H9 (cell line): ENCODE results near the gene VCPKMT. TPM values are rescaled to one million over a fixed set of nuclear protein-coding genes. Genes with fewer than 3 reads are reported as not detected.

Experiments used
- DNase-seq: peaks from one replicate; pipeline ENCODE4 v3.0.0-alpha.2; 2017
- H2AFZ ChIP-seq: one replicate; pipeline ENCODE4 v1.6.1; 2013; ENCODE audit warnings: mild to moderate bottlenecking, low read length, control low read depth, moderate library complexity
- H2AK5ac ChIP-seq: 2 replicates; pipeline ENCODE4 v1.6.1; 2013; ENCODE audit warnings: low read length, control low read depth, mixed read lengths; ENCODE audit not compliant: insufficient read length
- H2BK120ac ChIP-seq: one replicate; pipeline ENCODE4 v1.6.1; 2013; ENCODE audit warnings: low read depth, mild to moderate bottlenecking, low read length, control low read depth, inconsistent platforms; ENCODE audit not compliant: poor library complexity, severe bottlenecking
- H2BK12ac ChIP-seq: 2 replicates; pipeline ENCODE4 v1.6.1; 2013; ENCODE audit warnings: low read length, control low read depth, mixed read lengths, low read depth; ENCODE audit not compliant: insufficient read length
- H2BK15ac ChIP-seq: 2 replicates; pipeline ENCODE4 v1.6.1; 2013; ENCODE audit warnings: low read depth, low read length, control low read depth
- H2BK20ac ChIP-seq: one replicate; pipeline ENCODE4 v1.6.1; 2013; ENCODE audit warnings: low read depth, mild to moderate bottlenecking, low read length, control low read depth, inconsistent platforms; ENCODE audit not compliant: poor library complexity, severe bottlenecking
- H2BK5ac ChIP-seq: 2 replicates; pipeline ENCODE4 v1.6.1; 2013; ENCODE audit warnings: low read length, control low read depth, mixed read lengths; ENCODE audit not compliant: insufficient read length
- H3K14ac ChIP-seq: 2 replicates; pipeline ENCODE4 v1.6.1; 2013; ENCODE audit warnings: low read length, control low read depth; ENCODE audit not compliant: insufficient read depth
- H3K18ac ChIP-seq: 2 replicates; pipeline ENCODE4 v1.6.1; 2013; ENCODE audit warnings: low read depth, mild to moderate bottlenecking, mixed read lengths, low read length, control low read depth; ENCODE audit not compliant: insufficient read length
- H3K23ac ChIP-seq: 2 replicates; pipeline ENCODE4 v1.6.1; 2013; ENCODE audit warnings: low read length, control low read depth, mixed read lengths, low read depth; ENCODE audit not compliant: insufficient read length
- H3K23me2 ChIP-seq: 2 replicates; pipeline ENCODE4 v1.6.1; 2013; ENCODE audit warnings: low read depth, mild to moderate bottlenecking, mixed read lengths, low read length, control low read depth; ENCODE audit not compliant: insufficient read length, poor library complexity, severe bottlenecking
- H3K27ac ChIP-seq: 2 replicates; pipeline ENCODE4 v1.5.1; 2013; ENCODE audit warnings: low read length, control low read depth, mixed read lengths, low read depth; ENCODE audit not compliant: insufficient read length
- H3K27me3 ChIP-seq: 2 replicates; pipeline ENCODE4 v1.6.1; 2013; ENCODE audit warnings: low read length, control low read depth, inconsistent platforms; ENCODE audit not compliant: insufficient read depth
- H3K4ac ChIP-seq: 2 replicates; pipeline ENCODE4 v1.6.1; 2013; ENCODE audit warnings: low read depth, mild to moderate bottlenecking, control low read depth, inconsistent platforms, low read length, moderate library complexity
- H3K4me1 ChIP-seq: 2 replicates; pipeline ENCODE4 v1.6.1; 2013; ENCODE audit warnings: low read length, control low read depth, inconsistent platforms; ENCODE audit not compliant: insufficient read depth
- H3K4me2 ChIP-seq: 2 replicates; pipeline ENCODE4 v1.6.1; 2013; ENCODE audit warnings: low read length, control low read depth, mixed read lengths; ENCODE audit not compliant: insufficient read length, insufficient read depth
- H3K56ac ChIP-seq: 2 replicates; pipeline ENCODE4 v1.6.1; 2013; ENCODE audit warnings: low read depth, mild to moderate bottlenecking, mixed read lengths, low read length, control low read depth; ENCODE audit not compliant: insufficient read length
- H3K79me1 ChIP-seq: 2 replicates; pipeline ENCODE4 v1.6.1; 2013; ENCODE audit warnings: low read depth, mild to moderate bottlenecking, moderate library complexity, low read length, control low read depth, inconsistent platforms; ENCODE audit not compliant: insufficient read depth, poor library complexity, severe bottlenecking
- H3K79me2 ChIP-seq: 2 replicates; pipeline ENCODE4 v1.6.1; 2013; ENCODE audit warnings: low read length, control low read depth, inconsistent platforms; ENCODE audit not compliant: insufficient read depth
- H3K9ac ChIP-seq: 2 replicates; pipeline ENCODE4 v1.6.1; 2013; ENCODE audit warnings: low read length, control low read depth, mixed read lengths; ENCODE audit not compliant: insufficient read length; ENCODE audit errors: extremely low read depth
- H3K9me3 ChIP-seq: one replicate; pipeline ENCODE4 v1.6.1; 2013; ENCODE audit warnings: low read depth, low read length, inconsistent platforms; ENCODE audit not compliant: control insufficient read depth
- H3T11ph ChIP-seq: one replicate; pipeline ENCODE4 v1.6.1; 2013; ENCODE audit warnings: mild to moderate bottlenecking, low read length, control low read depth, inconsistent platforms
- H4K20me1 ChIP-seq: one replicate; pipeline ENCODE4 v1.6.1; 2013; ENCODE audit not compliant: control insufficient read depth, insufficient read length, insufficient read depth
- H4K5ac ChIP-seq: 2 replicates; pipeline ENCODE4 v1.6.1; 2013; ENCODE audit warnings: low read depth, mild to moderate bottlenecking, mixed read lengths, low read length, control low read depth; ENCODE audit not compliant: insufficient read length
- H4K8ac ChIP-seq: replicated peaks from 2 replicates; pipeline ENCODE4 v1.6.1; 2013; ENCODE audit warnings: low read length, control low read depth, mixed read lengths, low read depth; ENCODE audit not compliant: insufficient read length
- H4K91ac ChIP-seq: 2 replicates; pipeline ENCODE4 v1.6.1; 2013; ENCODE audit warnings: low read depth, mild to moderate bottlenecking, moderate library complexity, mixed read lengths, low read length, control low read depth; ENCODE audit not compliant: insufficient read length
- H3K27ac Mint-ChIP-seq, 3 experiments: 2 replicates in 2 of 3; 3 replicates in 1 of 3; pipeline ENCODE4 v1.8.0; 2020 to 2021; ENCODE audit warnings: mixed read lengths in 3 of 3, mild to moderate bottlenecking in 1 of 3, moderate library complexity in 1 of 3
- H3K27me3 Mint-ChIP-seq: 2 replicates; pipeline ENCODE4 v1.8.0; 2021; ENCODE audit warnings: low read depth, mild to moderate bottlenecking, moderate library complexity, mixed read lengths
- H3K36me3 Mint-ChIP-seq, 3 experiments: 2 replicates in 2 of 3; 3 replicates in 1 of 3; pipeline ENCODE4 v1.8.0; 2020 to 2021; ENCODE audit warnings: low read depth in 3 of 3, mixed read lengths in 3 of 3; ENCODE audit not compliant: insufficient read depth in 1 of 3
- H3K4me1 Mint-ChIP-seq, 2 experiments: 2 replicates each; pipeline ENCODE4 v1.8.0; 2020; ENCODE audit warnings: mixed read lengths in 2 of 2
- H3K4me3 Mint-ChIP-seq, 2 experiments: 2 replicates in 1 of 2; 3 replicates in 1 of 2; pipeline ENCODE4 v1.8.0; 2020 to 2021; ENCODE audit warnings: mild to moderate bottlenecking in 2 of 2, mixed read lengths in 2 of 2, moderate library complexity in 1 of 2
- H3K9me3 Mint-ChIP-seq, 2 experiments: 2 replicates in 1 of 2; 3 replicates in 1 of 2; pipeline ENCODE4 v1.8.0; 2020; ENCODE audit warnings: mild to moderate bottlenecking in 2 of 2, mixed read lengths in 2 of 2, moderate library complexity in 1 of 2
- WGBS: extraction: QIAGEN DNeasy Blood & Tissue Kit; methylation state at CpG from one replicate; pipeline ENCODE4 v1.1.7; 2013; ENCODE audit warnings: missing lambda C conversion rate, low lambda C conversion rate, mixed read lengths; ENCODE audit not compliant: insufficient read length; ENCODE audit errors: extremely low coverage; 5-methylcytosine and 5-hydroxymethylcytosine counted together
- total RNA-seq: library from RNA; stranded (reverse); gene quantifications from 2 replicates; pipeline ENCODE4 v1.2.1, GENCODE V29; 2021
- TF ChIP-seq, protein P1 (sequence below): fragments of 200-600 bp; sonication (generic); conservative IDR thresholded peaks from 3 replicates; pipeline ENCODE4 v1.8.0; 2021; ENCODE audit warnings: antibody characterized with exemption, mild to moderate bottlenecking

Gene VCPKMT
- total RNA-seq, 1 experiment from 2014 or later = 13.7 TPM

DNA sequence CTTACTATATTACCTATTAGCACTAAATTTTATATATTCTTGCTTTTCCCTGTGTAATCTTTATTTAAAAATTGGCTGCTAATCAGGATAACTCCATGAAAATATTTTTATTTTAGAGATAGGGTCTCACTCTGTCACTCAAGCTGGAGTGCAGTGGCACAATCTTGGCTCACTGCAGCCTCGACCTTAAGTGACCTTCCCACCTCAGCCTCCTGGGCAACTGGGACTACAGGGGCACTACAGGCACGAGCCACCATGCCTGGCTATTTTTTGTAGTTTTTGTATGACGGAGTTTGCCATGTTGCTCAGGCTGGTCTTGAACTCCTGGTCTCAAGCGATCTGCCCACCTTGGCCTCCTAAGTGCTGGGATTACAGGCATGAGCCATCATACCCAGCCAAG, 32.4 kb upstream of the VCPKMT start:
- Histone ChIP-seq H2BK5ac (no peak overlapping the region), H3K18ac (no peak overlapping the region), H4K8ac (no peak overlapping the region), H4K5ac (no peak overlapping the region), H4K91ac (no peak overlapping the region), H2BK120ac (no peak overlapping the region), H4K20me1 (no peaks in the 10 kb centered on the region), H3K79me2 (no peaks in the 10 kb centered on the region), H3K14ac (no peak overlapping the region), H2BK20ac (no peak overlapping the region), H2BK15ac (no peak overlapping the region), H3K79me1 (no peaks in the 10 kb centered on the region), H3K27ac (no peak overlapping the region), H3K56ac (no peak overlapping the region), H3K9me3 (no peaks in the 10 kb centered on the region), H2AK5ac (no peak overlapping the region), H3K23ac (no peak overlapping the region), H3K23me2 (no peaks in the 10 kb centered on the region), H3K4ac (no peak overlapping the region), H2BK12ac (no peak overlapping the region), H3K9ac (no peak overlapping the region), H3K4me2 (no peak overlapping the region), H3T11ph (no peak overlapping the region), H2AFZ (no peak overlapping the region), H3K27me3 (no peaks in the 10 kb centered on the region), H3K4me1 (no peaks in the 10 kb centered on the region)
- TF ChIP-seq, protein P1, sequence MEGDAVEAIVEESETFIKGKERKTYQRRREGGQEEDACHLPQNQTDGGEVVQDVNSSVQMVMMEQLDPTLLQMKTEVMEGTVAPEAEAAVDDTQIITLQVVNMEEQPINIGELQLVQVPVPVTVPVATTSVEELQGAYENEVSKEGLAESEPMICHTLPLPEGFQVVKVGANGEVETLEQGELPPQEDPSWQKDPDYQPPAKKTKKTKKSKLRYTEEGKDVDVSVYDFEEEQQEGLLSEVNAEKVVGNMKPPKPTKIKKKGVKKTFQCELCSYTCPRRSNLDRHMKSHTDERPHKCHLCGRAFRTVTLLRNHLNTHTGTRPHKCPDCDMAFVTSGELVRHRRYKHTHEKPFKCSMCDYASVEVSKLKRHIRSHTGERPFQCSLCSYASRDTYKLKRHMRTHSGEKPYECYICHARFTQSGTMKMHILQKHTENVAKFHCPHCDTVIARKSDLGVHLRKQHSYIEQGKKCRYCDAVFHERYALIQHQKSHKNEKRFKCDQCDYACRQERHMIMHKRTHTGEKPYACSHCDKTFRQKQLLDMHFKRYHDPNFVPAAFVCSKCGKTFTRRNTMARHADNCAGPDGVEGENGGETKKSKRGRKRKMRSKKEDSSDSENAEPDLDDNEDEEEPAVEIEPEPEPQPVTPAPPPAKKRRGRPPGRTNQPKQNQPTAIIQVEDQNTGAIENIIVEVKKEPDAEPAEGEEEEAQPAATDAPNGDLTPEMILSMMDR = no peak
- Mint-ChIP-seq H3K9me3 (no peaks in the 10 kb centered on the region), H3K27ac (no peak overlapping the region), H3K27me3 (no peaks in the 10 kb centered on the region), H3K36me3 (peaks cover 0 to 15% (median 13%) of the 10 kb centered on the region in 3 experiments; a peak in 4 of 7 replicates), H3K4me3 (no peak overlapping the region), H3K4me1 (no peaks in the 10 kb centered on the region)
- no peak for DNase-seq
- WGBS = no CpG with 5 or more reads among the region's 4 CpGs
